ENCODE measurements around the gene NMD3.

- TF ChIP-seq CTCF (IDR thresholded peaks at IDR 0.05) (no peak), POLR2A (IDR thresholded peaks at IDR 0.05) (no peak)
Observed at GRCh38 chr3:161254861-161255260, 33.8 kb downstream of the NMD3 start.

Measured in Peyer's patch (tissue), 4 donors.